OCI-LY1 (cell line): ENCODE data around the gene DALRD3.

Experiments used
- EZH2 ChIP-seq: fragments of 200-600 bp; sonication (generic), shearing (Covaris generic); IDR thresholded peaks from 2 replicates; pipeline ENCODE4 v1.8.0; 2017; ENCODE audit warnings: borderline replicate concordance, mixed run types, mild to moderate bottlenecking, antibody characterized with exemption, low read length, moderate library complexity, mixed read lengths
- TF ChIP-seq, protein P1 (sequence below): fragments of 200-600 bp; sonication (generic), shearing (Covaris generic); IDR thresholded peaks from 2 replicates; pipeline ENCODE4 v1.5.1; 2017; ENCODE audit warnings: mild to moderate bottlenecking, antibody characterized with exemption, low read length, moderate library complexity, mixed read lengths

DNA sequence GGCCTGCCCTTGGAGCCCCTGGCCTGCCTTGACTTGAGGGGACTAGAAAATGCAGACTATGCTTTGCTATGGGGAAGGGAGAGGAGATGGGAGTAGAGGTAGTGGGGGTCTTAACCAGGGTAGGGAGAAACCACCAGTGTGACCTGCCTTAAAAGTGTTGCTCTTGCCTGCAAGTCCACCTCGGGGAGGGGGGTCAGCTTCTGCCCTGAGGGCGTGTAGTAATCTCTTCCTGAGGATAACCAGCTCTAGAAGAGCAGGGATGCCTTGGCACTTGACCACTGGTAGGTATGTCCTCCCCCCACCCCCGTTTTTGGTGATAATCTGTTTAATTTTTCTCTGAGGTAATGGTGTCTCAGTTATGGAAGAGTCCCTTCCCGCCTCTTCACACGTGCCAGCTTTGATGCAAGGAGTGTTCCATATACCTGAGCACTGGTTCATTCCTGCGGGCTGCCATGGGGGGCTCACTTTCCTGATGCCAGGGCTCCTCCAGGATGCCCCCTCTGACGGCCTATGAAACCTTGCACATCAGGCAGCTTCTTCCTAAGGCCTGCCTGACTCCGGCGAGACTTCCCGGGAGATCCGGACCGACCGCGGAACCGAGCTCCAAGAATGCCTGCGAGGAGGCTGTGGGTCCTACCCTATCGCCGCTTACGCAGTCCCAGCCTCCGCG is 29.1 kb downstream of the DALRD3 start:
- TF ChIP-seq, protein P1, sequence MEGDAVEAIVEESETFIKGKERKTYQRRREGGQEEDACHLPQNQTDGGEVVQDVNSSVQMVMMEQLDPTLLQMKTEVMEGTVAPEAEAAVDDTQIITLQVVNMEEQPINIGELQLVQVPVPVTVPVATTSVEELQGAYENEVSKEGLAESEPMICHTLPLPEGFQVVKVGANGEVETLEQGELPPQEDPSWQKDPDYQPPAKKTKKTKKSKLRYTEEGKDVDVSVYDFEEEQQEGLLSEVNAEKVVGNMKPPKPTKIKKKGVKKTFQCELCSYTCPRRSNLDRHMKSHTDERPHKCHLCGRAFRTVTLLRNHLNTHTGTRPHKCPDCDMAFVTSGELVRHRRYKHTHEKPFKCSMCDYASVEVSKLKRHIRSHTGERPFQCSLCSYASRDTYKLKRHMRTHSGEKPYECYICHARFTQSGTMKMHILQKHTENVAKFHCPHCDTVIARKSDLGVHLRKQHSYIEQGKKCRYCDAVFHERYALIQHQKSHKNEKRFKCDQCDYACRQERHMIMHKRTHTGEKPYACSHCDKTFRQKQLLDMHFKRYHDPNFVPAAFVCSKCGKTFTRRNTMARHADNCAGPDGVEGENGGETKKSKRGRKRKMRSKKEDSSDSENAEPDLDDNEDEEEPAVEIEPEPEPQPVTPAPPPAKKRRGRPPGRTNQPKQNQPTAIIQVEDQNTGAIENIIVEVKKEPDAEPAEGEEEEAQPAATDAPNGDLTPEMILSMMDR = no peak
- TF ChIP-seq EZH2 = no peak
